Heart left ventricle (tissue), 16 donors: ENCODE data around the gene CHIC1. TPM values are rescaled to one million over a fixed set of nuclear protein-coding genes. Genes with fewer than 3 reads are reported as not detected.
"Not testable (repeated sequence)": the region's sequence is repeated elsewhere in the genome, so short reads cannot be mapped to it uniquely, and the experiment has no call there.

ENCODE experiments used
- ATAC-seq, 4 donors: fragments of 200-7000 bp; cut with Tn5 transposase; one replicate each; pipeline ENCODE4 v1.9.1; 2020 to 2022; ENCODE audit warnings: moderate library complexity in 4 of 4, mild to moderate bottlenecking in 3 of 4, moderate number of reproducible peaks in 1 of 4
- DNase-seq, 5 donors: peaks; one replicate each; pipeline ENCODE4 v3.0.0-alpha.2; 2020
- H3K27ac ChIP-seq, 12 donors: fragments of 200-600 bp; sonication (generic) in 4 of 12; one replicate each; pipeline versions ENCODE4 v1.5.0 to v1.8.0; 2016 to 2022; ENCODE audit warnings: mild to moderate bottlenecking in 2 of 12
- H3K27me3 ChIP-seq, 9 donors: fragments of 200-600 bp; sonication (generic) in 2 of 9; one replicate each; pipeline versions ENCODE4 v1.5.1 to v1.8.0; 2016 to 2022; ENCODE audit warnings: mild to moderate bottlenecking in 3 of 9
- H3K36me3 ChIP-seq, 9 donors: fragments of 200-600 bp; sonication (generic) in 2 of 9; one replicate each; pipeline versions ENCODE4 v1.5.0 to v1.8.0; 2018 to 2022; ENCODE audit warnings: mild to moderate bottlenecking in 2 of 9
- H3K4me1 ChIP-seq, 12 donors: fragments of 200-600 bp; sonication (generic) in 4 of 12; one replicate each; pipeline versions ENCODE4 v1.5.0 to v1.8.0; 2016 to 2022; ENCODE audit warnings: mild to moderate bottlenecking in 3 of 12
- H3K4me3 ChIP-seq, 12 donors: fragments of 200-600 bp; sonication (generic) in 4 of 12; one replicate each; pipeline versions ENCODE4 v1.5.0 to v1.8.0; 2017 to 2022; ENCODE audit warnings: mild to moderate bottlenecking in 9 of 12, moderate library complexity in 4 of 12
- H3K9me3 ChIP-seq, 12 donors: fragments of 200-600 bp; sonication (generic) in 4 of 12; one replicate each; pipeline versions ENCODE4 v1.5.0 to v1.8.0; 2016 to 2022; ENCODE audit warnings: mild to moderate bottlenecking in 1 of 12
- POLR2A ChIP-seq, 2 donors: fragments of 450-650 bp; IDR thresholded peaks; one replicate each; pipeline ENCODE4 v1.6.1; 2017; ENCODE audit warnings: antibody characterized with exemption in 2 of 2, mild to moderate bottlenecking in 2 of 2, moderate library complexity in 2 of 2
- WGBS, 4 donors: extraction: QIAGEN DNeasy Blood & Tissue Kit in 2 of 4; methylation state at CpG; one replicate each; pipeline versions ENCODE4 v1.1.5 to v1.1.7; 2013 to 2018; 5-methylcytosine and 5-hydroxymethylcytosine counted together
- intact Hi-C, 10 donors: fragments of 100-400 bp; cut with DNase I; formaldehyde crosslinking; loops; one replicate each; pipeline versions ENCODE4 v1.11.1 to v1.14.2; 2022
- polyA plus RNA-seq, 2 donors: library from polyadenylated mRNA; stranded (reverse); fragments of 200-250 nt; gene quantifications; one replicate each; pipeline ENCODE4 v1.2.3, GENCODE V29; 2013
- total RNA-seq, 9 donors: library from RNA; depleted of rRNA in 2 of 9; stranded (reverse); fragments of >200 nt in 2 of 9; fragmentation: NEBNext Ultra II Directional in 3 of 9; extraction: Animal tissue kit (Norgen Biotek cat#: 25700) in 3 of 9; gene quantifications; one replicate each; pipeline versions ENCODE4 v1.1.0 to v1.2.4, GENCODE V29; 2016 to 2023
- TF ChIP-seq, protein P1 (sequence below), 12 donors: fragments of 200-600 bp; sonication (generic) in 4 of 12; IDR thresholded peaks; one replicate each; pipeline versions ENCODE4 v1.5.0 to v1.8.0; 2018 to 2022; ENCODE audit warnings: antibody characterized with exemption in 12 of 12, mild to moderate bottlenecking in 5 of 12
- donor health status: ischemic (EF 13 %, LVEDD 7.1; RV severe dilation, severe dysfunction).
- donor health status: healthy with polysubstance abuse.
- donor health status: DM: no; HTN: yes; CAD: no.
- donor health status: DM: no; HTN: no; CAD: no.
- donor health status: ischemic (EF 25% LVEDD 6.9; RV normal size, moderate dysfunction).
- donor health status: ischemic (EF 25% LVEDD 5.7; RV mildly dilated, moderate dysfunction).
- donor health status: healthy.
- donor health status: DM: yes; HTN: yes; CAD: no.
- donor health status: ischemic (EF 35%, LVEDD 5.7; RV mildly dilated, moderate dysfunction).
- donor health status: nonischemic (EF 11% LVEDD 7.7; RV severe dilation, severe dysfunction).
- donor health status: DM: yes; HTN: yes; CAD: no.
- donor health status: PGD.
- donor health status: ischemic (EF 29% LVEDD 5.4; RV normal size, mild dysfunction).
- donor health status: nonischemic (EF 23%, LVEDD 6.1; RV moderate dilation, normal function).

CHIC1 gene
- total and polyA plus RNA-seq, 11 donors: 2.8 to 16.9 (median 11.6) TPM

DNA sequence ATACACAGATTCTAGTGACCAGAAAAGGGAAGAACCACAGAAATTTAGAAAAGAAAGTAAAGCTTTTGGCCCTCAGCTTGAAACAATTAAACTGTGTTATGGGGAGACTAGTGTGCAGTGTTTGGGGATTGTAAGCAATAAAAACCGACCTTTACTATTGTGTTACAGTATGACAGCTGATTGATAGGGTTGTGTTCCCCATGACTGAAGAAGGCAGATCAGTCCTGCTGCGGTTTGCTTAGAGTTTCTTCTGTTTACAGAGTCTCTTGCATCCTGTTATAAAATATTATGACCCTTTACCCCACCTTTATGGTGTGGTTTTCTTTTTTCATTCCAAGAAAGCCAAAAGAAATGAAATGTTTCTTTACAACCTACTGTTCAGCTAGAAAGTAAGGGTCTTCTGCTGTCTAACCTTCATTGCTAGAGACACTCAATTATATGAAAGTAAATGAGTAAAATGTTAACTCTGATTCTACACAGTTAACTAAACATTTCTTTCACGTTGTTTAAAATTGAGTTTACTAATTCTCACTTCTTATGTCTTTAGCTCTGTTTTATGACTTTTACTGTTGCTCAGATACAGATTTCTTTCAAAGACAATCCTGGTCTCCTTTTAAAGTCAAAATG is 18.1 kb downstream of the CHIC1 start:
- no peak for DNase-seq
- no peaks in the 10 kb centered on the region for H3K4me1 ChIP-seq
- ATAC-seq: no peak
- H3K9me3 ChIP-seq: no peaks in the 10 kb centered on the region
- WGBS, 4 donors: 51 to 85% (median 69%) methylated on average over 3 of the region's 3 CpGs
- TF ChIP-seq, protein P1, sequence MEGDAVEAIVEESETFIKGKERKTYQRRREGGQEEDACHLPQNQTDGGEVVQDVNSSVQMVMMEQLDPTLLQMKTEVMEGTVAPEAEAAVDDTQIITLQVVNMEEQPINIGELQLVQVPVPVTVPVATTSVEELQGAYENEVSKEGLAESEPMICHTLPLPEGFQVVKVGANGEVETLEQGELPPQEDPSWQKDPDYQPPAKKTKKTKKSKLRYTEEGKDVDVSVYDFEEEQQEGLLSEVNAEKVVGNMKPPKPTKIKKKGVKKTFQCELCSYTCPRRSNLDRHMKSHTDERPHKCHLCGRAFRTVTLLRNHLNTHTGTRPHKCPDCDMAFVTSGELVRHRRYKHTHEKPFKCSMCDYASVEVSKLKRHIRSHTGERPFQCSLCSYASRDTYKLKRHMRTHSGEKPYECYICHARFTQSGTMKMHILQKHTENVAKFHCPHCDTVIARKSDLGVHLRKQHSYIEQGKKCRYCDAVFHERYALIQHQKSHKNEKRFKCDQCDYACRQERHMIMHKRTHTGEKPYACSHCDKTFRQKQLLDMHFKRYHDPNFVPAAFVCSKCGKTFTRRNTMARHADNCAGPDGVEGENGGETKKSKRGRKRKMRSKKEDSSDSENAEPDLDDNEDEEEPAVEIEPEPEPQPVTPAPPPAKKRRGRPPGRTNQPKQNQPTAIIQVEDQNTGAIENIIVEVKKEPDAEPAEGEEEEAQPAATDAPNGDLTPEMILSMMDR (IDR thresholded peaks at IDR 0.05): no peak
- no peak for TF ChIP-seq POLR2A (IDR thresholded peaks at IDR 0.05)
- H3K27me3 ChIP-seq: peaks cover 0 to 9% (median 0%) of the 10 kb centered on the region in 9 donors
- H3K4me3 ChIP-seq: no peak overlapping the region
- intact Hi-C loops: no loop called here
- H3K36me3 ChIP-seq: peaks cover 0 to 9% (median 0%) of the 10 kb centered on the region in 9 donors
- H3K27ac ChIP-seq: no peak overlapping the region

DNA sequence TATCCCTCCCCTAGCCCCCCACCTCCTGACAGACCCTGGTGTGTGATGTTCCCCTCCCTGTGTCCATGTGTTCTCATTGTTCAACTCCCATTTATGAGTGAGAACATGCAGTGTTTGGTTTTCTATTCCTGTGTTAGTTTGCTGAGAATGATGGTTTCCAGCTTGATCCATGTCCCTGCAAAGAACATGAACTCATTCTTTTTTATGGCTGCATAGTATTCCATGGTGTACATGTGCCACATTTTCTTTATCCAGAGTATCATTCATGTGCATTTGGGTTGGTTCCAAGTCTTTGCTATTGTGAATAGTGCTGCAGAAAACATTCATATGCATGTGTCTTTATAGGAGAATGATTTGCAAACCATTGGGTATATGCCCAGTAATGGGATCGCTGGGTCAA is 34.8 kb downstream of the CHIC1 start:
- intact Hi-C loops, ATAC-seq, H3K27me3 ChIP-seq, DNase-seq, H3K4me1 ChIP-seq, H3K36me3 ChIP-seq, H3K4me3 ChIP-seq, H3K27ac ChIP-seq: not testable (repeated sequence)
- H3K9me3 ChIP-seq: peaks cover 0 to 10% (median 0%) of the 10 kb centered on the region in 12 donors
- 92 to 97% (median 96%) methylated on average over 1 of the region's 1 CpG for WGBS, 4 donors

DNA sequence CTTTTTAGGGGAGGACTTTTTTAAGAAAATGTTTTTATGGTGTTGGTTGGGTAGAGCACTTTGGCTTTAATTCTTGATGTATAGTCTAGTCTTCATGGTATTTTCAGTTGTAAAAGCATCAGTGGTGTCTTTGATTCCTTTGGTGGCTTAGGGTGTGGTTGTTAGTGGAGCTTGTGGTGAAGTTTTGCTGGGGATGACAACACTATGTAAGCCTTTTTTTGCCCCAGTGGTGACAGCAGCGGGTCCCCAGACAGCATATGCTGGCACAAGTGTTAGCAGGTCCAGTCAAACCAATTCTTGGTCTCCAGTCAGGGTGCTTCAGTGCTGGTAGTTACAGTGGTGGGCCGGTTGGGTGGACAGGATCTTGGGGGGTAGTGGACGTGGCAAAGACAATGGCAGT is 52.0 kb downstream of the CHIC1 start:
- WGBS, 4 donors: 67 to 99% (median 95%) methylated on average over 3 of the region's 3 CpGs
- Histone ChIP-seq H3K4me1 (no peaks in the 10 kb centered on the region), H3K36me3 (no peaks in the 10 kb centered on the region), H3K4me3 (no peak overlapping the region), H3K9me3 (peaks cover 0 to 21% (median 7%) of the 10 kb centered on the region in 12 donors), H3K27me3 (no peaks in the 10 kb centered on the region), H3K27ac (no peak overlapping the region)
- intact Hi-C loops: no loop called here
- TF ChIP-seq, protein P1 (IDR thresholded peaks at IDR 0.05): no peak
- TF ChIP-seq POLR2A (IDR thresholded peaks at IDR 0.05): no peak
- ATAC-seq: no peak
- DNase-seq: no peak

DNA sequence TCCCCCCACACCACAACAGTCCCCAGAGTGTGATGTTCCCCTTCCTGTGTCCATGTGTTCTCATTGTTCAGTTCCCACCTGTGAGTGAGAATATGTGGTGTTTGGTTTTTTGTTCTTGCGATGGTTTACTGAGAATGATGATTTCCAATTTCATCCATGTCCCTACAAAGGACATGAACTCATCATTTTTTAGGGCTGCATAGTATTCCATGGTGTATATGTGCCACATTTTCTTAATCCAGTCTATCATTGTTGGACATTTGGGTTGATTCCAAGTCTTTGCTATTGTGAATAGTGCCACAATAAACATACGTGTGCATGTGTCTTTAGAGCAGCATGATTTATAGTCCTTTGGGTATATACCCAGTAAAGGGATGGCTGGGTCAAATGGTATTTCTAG is 78.7 kb downstream of the CHIC1 start:
- H3K4me3 ChIP-seq, DNase-seq, ATAC-seq, intact Hi-C loops, H3K36me3 ChIP-seq, H3K4me1 ChIP-seq, H3K27me3 ChIP-seq, H3K27ac ChIP-seq: not testable (repeated sequence)
- H3K9me3 ChIP-seq: peaks cover 0 to 56% (median 22%) of the 10 kb centered on the region in 12 donors
- 83 to 100% (median 91%) methylated on average over 2 of the region's 2 CpGs for WGBS, 4 donors

DNA sequence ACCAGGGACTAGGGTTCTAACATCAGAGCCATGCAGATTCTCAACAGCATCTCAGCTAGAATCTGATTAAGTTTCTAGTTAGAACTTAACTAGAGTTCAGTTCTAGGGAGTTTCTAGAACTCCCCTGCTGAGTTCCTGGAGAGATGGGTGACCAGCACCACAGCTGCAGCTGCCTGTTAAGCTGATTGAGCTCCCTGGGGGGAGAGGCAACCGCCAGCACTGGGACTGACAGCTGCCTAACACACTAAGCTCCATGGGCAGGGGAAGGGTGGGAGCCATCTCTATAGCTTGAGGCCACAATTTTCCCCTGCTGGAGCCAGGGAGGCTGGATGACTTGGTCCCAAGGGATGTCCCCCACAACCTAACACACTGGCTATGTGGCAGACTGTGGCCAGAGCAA is 84.2 kb downstream of the CHIC1 start:
- ATAC-seq: no peak
- 33 to 100% (median 83%) methylated on average over 1 of the region's 1 CpG for WGBS, 4 donors
- no peak for TF ChIP-seq POLR2A (IDR thresholded peaks at IDR 0.05)
- TF ChIP-seq, protein P1 (IDR thresholded peaks at IDR 0.05): no peak
- no peaks in the 10 kb centered on the region for H3K4me1 ChIP-seq
- DNase-seq: no peak
- H3K9me3 ChIP-seq: peaks cover 0 to 33% (median 9%) of the 10 kb centered on the region in 12 donors
- no peak overlapping the region for H3K4me3 ChIP-seq
- no peaks in the 10 kb centered on the region for H3K36me3 ChIP-seq
- no peaks in the 10 kb centered on the region for H3K27me3 ChIP-seq
- no peak overlapping the region for H3K27ac ChIP-seq
- intact Hi-C loops: no loop called here
